GM13976 (cell line): ENCODE measurements around the gene HIRIP3.

Experiments
- DNase-seq: peaks from one replicate; pipeline ENCODE4 v3.0.0; 2012; ENCODE audit warnings: low spot score
- in situ Hi-C: fragments of 300-500 bp; cut with MboI; formaldehyde crosslinking; loops from one replicate; pipeline ENCODE4 v1.12.0; 2022; ENCODE audit warnings: low sequenced_read_pairs, mixed read lengths, inconsistent platforms; ENCODE audit not compliant: unreplicated experiment
- TF ChIP-seq, protein P1 (sequence below): IDR thresholded peaks from 2 replicates; pipeline ENCODE4 v1.5.1; 2012; ENCODE audit warnings: borderline replicate concordance, mild to moderate bottlenecking; ENCODE audit not compliant: insufficient read depth; ENCODE audit errors: extremely low read depth, missing control alignments, control extremely low read depth

The HIRIP3 gene

DNA sequence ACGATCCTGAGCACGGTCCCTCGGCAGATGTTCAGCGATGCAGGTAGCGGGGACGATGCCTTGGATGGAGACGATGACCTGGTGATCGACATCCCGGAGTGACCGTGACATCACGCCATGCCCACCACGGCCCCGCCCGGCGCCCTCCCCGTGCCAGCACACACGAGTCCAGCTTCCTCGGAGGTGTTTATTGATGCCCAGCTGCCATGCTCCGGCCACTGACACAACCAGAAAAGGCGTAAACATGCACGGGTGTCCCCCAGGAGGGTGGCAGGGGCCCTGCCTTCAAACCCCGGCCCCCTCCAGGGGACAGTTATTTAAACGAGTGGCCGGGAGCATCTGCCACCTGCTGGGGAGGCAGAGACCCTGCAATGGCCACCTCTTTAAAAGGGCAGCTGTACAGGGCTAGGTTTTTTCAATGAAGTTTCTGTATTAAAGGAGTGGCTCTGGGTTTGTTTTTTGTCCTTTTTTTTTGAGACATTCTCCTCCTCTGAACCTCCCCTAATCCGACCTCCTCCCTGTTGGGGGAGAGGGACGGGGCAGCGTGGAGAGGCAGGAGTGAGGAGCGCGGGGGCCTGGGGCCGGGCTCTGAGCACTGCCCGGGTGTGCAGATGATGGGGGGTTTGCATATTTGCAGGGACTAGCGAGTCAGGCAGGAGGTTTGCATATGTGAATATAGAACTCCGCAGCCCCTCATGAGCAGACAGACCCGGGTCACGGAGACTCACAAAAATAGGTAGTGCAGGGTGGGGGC is 10.1 kb upstream of the HIRIP3 start:
- DNase-seq: peak; percentile 87

DNA sequence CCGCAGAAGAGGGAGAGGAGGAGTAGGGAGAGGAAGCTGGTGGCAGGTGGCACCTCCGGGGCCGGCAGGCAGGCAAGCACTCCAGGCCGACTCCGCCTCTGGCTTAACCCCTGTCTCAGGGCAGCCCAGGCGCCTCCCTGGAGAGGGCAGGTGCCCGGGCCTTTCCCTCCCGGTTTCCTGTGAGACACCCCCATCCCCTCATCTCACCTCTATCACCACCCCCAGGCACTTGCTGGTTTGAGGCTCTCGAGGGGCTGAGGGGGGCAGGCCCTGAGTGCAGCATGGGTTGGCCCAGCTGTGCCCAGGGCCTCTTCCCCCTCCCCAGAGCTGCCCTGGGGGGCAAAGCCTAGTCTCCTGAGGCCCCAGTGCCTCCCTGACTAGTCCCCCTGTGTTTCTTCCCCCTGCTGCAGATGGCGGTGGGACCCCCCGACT is 9.4 kb upstream of the HIRIP3 start:
- in situ Hi-C loops: loop anchor here (25.0 kb wide), 1 partner anchor 318 kb away; the partner anchor contains the start of gene QPRT
- TF ChIP-seq, protein P1, sequence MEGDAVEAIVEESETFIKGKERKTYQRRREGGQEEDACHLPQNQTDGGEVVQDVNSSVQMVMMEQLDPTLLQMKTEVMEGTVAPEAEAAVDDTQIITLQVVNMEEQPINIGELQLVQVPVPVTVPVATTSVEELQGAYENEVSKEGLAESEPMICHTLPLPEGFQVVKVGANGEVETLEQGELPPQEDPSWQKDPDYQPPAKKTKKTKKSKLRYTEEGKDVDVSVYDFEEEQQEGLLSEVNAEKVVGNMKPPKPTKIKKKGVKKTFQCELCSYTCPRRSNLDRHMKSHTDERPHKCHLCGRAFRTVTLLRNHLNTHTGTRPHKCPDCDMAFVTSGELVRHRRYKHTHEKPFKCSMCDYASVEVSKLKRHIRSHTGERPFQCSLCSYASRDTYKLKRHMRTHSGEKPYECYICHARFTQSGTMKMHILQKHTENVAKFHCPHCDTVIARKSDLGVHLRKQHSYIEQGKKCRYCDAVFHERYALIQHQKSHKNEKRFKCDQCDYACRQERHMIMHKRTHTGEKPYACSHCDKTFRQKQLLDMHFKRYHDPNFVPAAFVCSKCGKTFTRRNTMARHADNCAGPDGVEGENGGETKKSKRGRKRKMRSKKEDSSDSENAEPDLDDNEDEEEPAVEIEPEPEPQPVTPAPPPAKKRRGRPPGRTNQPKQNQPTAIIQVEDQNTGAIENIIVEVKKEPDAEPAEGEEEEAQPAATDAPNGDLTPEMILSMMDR: no peak
- DNase-seq: no peak

More for the DNA sequence above, 10.1 kb upstream of the HIRIP3 start:
- in situ Hi-C loops: loop anchor here (25.0 kb wide), 1 partner anchor 318 kb away; the partner anchor contains the start of gene QPRT
- TF ChIP-seq, protein P1: peak; percentile 67

DNA sequence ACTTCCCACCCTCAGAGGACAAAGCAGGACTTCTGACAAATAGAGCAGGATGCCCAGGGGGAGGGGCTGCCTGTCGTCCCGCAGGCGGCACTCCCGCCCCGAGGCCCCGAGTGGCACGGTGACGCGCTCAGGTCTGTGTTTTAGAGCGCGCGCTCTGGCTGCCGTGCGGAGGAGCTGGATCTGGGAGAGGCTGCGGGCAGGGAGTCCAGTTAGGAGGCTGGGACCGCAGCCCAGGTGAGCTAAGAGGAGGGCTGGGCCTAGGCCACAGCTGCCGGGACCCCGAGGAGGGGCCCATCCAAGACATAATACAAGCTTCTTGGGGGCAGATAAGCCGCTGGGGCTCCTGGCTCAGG is 9.0 kb upstream of the HIRIP3 start:
- in situ Hi-C loops: loop anchor here (25.0 kb wide), 1 partner anchor 317 kb away; the partner anchor contains the start of gene QPRT
- TF ChIP-seq, protein P1: no peak
- no peak for DNase-seq

DNA sequence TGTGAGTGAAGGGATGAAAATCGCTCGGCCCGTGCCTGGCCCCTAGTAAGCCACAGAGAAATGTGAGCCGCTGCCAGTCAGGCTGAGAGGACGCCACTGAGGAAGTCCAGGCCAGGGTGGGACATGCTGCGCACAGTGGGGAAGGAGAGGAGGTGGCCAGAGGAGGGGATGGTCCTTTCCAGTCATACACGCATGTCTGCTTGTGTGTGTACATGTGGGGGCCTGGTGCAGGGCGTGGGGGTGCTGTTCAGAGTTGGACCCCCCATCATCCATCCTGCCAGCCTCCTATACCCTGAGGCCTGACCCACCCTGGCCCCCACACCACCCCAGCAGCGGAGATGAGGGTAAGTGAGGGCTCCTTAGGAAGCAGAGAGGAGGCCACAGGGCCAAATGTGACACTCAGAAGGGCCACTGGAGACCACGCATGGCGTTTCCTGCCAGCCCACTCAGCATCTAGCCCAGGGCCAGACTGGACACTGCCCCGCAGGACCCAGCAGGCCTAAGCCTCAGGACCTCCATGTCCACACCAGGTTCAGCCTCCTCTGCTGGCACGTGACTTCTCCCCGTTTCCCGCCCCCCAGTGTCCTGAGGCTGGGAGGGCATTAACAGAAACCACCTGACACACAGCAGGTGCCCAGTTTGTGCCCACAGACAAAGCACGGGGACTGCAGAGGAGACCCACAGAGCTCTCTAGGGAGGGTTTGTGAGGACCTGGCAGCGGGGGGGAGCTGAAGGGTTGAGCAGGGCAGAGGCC is 8.4 kb upstream of the HIRIP3 start:
- in situ Hi-C loops: loop anchor here (25.0 kb wide), 1 partner anchor 317 kb away; the partner anchor contains the start of gene QPRT
- TF ChIP-seq, protein P1: no peak
- DNase-seq: no peak

DNA sequence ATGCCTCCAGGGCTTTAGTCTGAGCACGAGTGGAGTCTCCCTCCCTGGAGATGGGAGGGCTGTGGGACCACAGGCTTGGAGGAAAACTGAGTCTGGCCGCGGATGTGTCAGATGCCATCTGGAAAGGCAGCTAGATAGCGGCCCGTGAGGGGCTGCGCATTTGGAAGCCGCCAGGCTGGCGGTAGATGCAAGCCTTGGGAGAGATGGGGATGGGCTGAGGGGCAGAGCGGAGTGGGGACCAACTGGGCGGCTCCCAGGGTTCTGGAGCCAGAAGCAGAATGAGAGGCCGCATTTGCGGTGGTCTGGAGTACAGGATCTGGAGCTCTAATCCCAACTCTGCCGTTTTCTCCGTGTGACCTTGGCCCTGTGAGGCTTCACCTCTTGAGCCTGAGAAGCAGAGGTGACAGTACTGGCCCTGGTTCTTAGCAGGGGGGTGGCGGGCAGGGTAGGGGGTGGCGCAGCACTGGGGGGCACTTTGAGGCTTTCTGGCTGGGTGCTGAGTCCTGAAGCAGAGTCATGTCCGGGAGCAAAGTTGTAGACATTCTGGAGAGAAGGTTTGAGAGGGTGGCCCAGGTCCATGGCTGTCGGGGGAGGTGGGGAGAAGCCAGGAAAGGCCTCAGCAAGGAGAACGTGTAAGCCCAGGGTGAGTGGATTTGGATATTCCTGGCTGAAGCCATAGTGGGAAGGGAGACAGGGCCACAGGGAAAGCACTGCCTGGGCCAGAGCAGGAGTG is 7.4 kb upstream of the HIRIP3 start:
- TF ChIP-seq, protein P1: no peak

More for the DNA sequence above, 7.4 kb upstream of the HIRIP3 start:
- in situ Hi-C loops: loop anchor here (25.0 kb wide), 1 partner anchor 315 kb away; the partner anchor contains the start of gene QPRT
- DNase-seq: no peak
